Liver (tissue), 9 donors: ENCODE data around the gene IL10. TPM values are rescaled to one million over a fixed set of nuclear protein-coding genes. Genes with fewer than 3 reads are reported as not detected.

Experiments
- DNase-seq: peaks from one replicate; pipeline ENCODE4 v3.0.0-alpha.2; 2017; ENCODE audit warnings: low spot score
- H3K27ac ChIP-seq, 2 donors: one replicate each; pipeline ENCODE4 v1.7.0; 2013; ENCODE audit warnings: inconsistent platforms in 2 of 2, low read length in 2 of 2, control low read depth in 1 of 2, low read depth in 1 of 2, mild to moderate bottlenecking in 1 of 2
- H3K27me3 ChIP-seq, 4 donors: one replicate each; pipeline versions ENCODE4 v1.6.1 to v1.7.0; 2013; ENCODE audit warnings: low read length in 3 of 4, inconsistent platforms in 1 of 4, mild to moderate bottlenecking in 1 of 4, moderate library complexity in 1 of 4; ENCODE audit not compliant: control insufficient read depth in 4 of 4, insufficient read depth in 4 of 4
- H3K36me3 ChIP-seq, 4 donors: one replicate each; pipeline versions ENCODE4 v1.6.1 to v1.7.0; 2013; ENCODE audit warnings: low read length in 3 of 4, mild to moderate bottlenecking in 3 of 4, low read depth in 1 of 4, moderate library complexity in 1 of 4; ENCODE audit not compliant: control insufficient read depth in 4 of 4, insufficient read depth in 3 of 4
- H3K4me1 ChIP-seq, 4 donors: one replicate each; pipeline versions ENCODE4 v1.6.1 to v1.7.0; 2013; ENCODE audit warnings: low read length in 3 of 4, mild to moderate bottlenecking in 3 of 4, moderate library complexity in 1 of 4; ENCODE audit not compliant: control insufficient read depth in 4 of 4, insufficient read depth in 4 of 4
- H3K4me3 ChIP-seq, 3 donors: one replicate each; pipeline versions ENCODE4 v1.6.1 to v1.7.0; 2013; ENCODE audit warnings: low read length in 3 of 3, control low read depth in 1 of 3, low read depth in 1 of 3, mild to moderate bottlenecking in 1 of 3
- H3K9ac ChIP-seq, 2 donors: one replicate each; pipeline ENCODE4 v1.7.0; 2013; ENCODE audit warnings: low read length in 2 of 2, mild to moderate bottlenecking in 2 of 2, moderate library complexity in 2 of 2, control low read depth in 1 of 2, low read depth in 1 of 2
- H3K9me3 ChIP-seq, 4 donors: one replicate each; pipeline versions ENCODE4 v1.6.1 to v1.7.0; 2013; ENCODE audit warnings: low read length in 3 of 4; ENCODE audit not compliant: control insufficient read depth in 4 of 4
- EGR1 ChIP-seq, 2 donors: IDR thresholded peaks; 2 replicates each; pipeline ENCODE4 v1.6.1; 2016 to 2018; ENCODE audit warnings: antibody characterized with exemption in 2 of 2, low read depth in 2 of 2
- FOXA1 ChIP-seq: IDR thresholded peaks from 2 replicates; pipeline ENCODE4 v1.6.1; 2016; ENCODE audit warnings: antibody characterized with exemption
- FOXA2 ChIP-seq: IDR thresholded peaks from 2 replicates; pipeline ENCODE4 v1.6.1; 2016; ENCODE audit warnings: antibody characterized with exemption
- GABPA ChIP-seq, 2 donors: IDR thresholded peaks in 1 of 2; conservative IDR thresholded peaks in 1 of 2; 2 replicates each; pipeline ENCODE4 v1.6.1; 2016; ENCODE audit warnings: antibody characterized with exemption in 2 of 2, mild to moderate bottlenecking in 1 of 2, moderate library complexity in 1 of 2
- HNF4A ChIP-seq, 2 donors: conservative IDR thresholded peaks; 2 replicates each; pipeline ENCODE4 v1.6.1; 2016; ENCODE audit warnings: antibody characterized with exemption in 2 of 2, mild to moderate bottlenecking in 2 of 2
- HNF4G ChIP-seq: IDR thresholded peaks from 2 replicates; pipeline ENCODE4 v1.6.1; 2016; ENCODE audit warnings: antibody characterized with exemption
- JUND ChIP-seq, 2 donors: IDR thresholded peaks; 2 replicates each; pipeline ENCODE4 v1.6.1; 2016; ENCODE audit warnings: antibody characterized with exemption in 2 of 2
- NR2F2 ChIP-seq: IDR thresholded peaks from 2 replicates; pipeline ENCODE4 v1.6.1; 2016; ENCODE audit warnings: antibody characterized with exemption
- RAD21 ChIP-seq, 2 donors: IDR thresholded peaks; 2 replicates each; pipeline ENCODE4 v1.6.1; 2016; ENCODE audit warnings: antibody characterized with exemption in 2 of 2, mild to moderate bottlenecking in 2 of 2
- RXRA ChIP-seq, 2 donors: IDR thresholded peaks; 2 replicates each; pipeline ENCODE4 v1.6.1; 2017 to 2018; ENCODE audit warnings: antibody characterized with exemption in 2 of 2, mild to moderate bottlenecking in 1 of 2
- SP1 ChIP-seq: IDR thresholded peaks from 2 replicates; pipeline ENCODE4 v1.6.1; 2018; ENCODE audit warnings: antibody characterized with exemption, mild to moderate bottlenecking
- TAF1 ChIP-seq: conservative IDR thresholded peaks from 2 replicates; pipeline ENCODE4 v1.6.1; 2016; ENCODE audit warnings: antibody characterized with exemption, mild to moderate bottlenecking
- YY1 ChIP-seq: IDR thresholded peaks from 2 replicates; pipeline ENCODE4 v1.6.1; 2016; ENCODE audit warnings: antibody characterized with exemption, mild to moderate bottlenecking
- WGBS: extraction: QIAGEN DNeasy Blood & Tissue Kit; methylation state at CpG from one replicate; pipeline ENCODE4 v1.1.7; 2013; 5-methylcytosine and 5-hydroxymethylcytosine counted together
- polyA plus RNA-seq, 2 donors: library from polyadenylated mRNA; stranded (reverse) in 1 of 2; unstranded in 1 of 2; fragments of 200-250 nt in 1 of 2; fragments of >200 nt in 1 of 2; fragmentation: Nextera tagmentation in 1 of 2; extraction: Ambion mirVana in 1 of 2; gene quantifications; one replicate each; pipeline versions ENCODE4 v1.2.1 to v1.2.3, GENCODE V29; 2013 to 2015
- total RNA-seq, 2 donors: library from RNA; depleted of rRNA; stranded (reverse); fragments of >200 nt; gene quantifications; one replicate each; pipeline ENCODE4 v1.2.3, GENCODE V29; 2014
- TF ChIP-seq, protein P1 (sequence below): IDR thresholded peaks from 2 replicates; pipeline ENCODE4 v1.6.1; 2016; ENCODE audit warnings: antibody characterized with exemption, mild to moderate bottlenecking
- TF ChIP-seq, protein P2 (sequence below): IDR thresholded peaks from 2 replicates; pipeline ENCODE4 v1.6.1; 2016; ENCODE audit warnings: antibody characterized with exemption
- TF ChIP-seq, protein P3 (sequence below): IDR thresholded peaks from 2 replicates; pipeline ENCODE4 v1.6.1; 2016; ENCODE audit warnings: antibody characterized with exemption
- TF ChIP-seq, protein P4 (sequence below): fragments of 150-350 bp; IDR thresholded peaks from 2 replicates; pipeline ENCODE4 v1.5.1; 2017; ENCODE audit warnings: improper control_type of control experiment, low read depth, low read length; ENCODE audit not compliant: missing input control
- TF ChIP-seq, protein P5 (sequence below): IDR thresholded peaks from 2 replicates; pipeline ENCODE4 v1.6.1; 2016; ENCODE audit warnings: antibody characterized with exemption
- donor health status: healthy.
- donor health status: healthy.
- donor health status: healthy.
- donor health status: healthy.
- donor health status: healthy.

IL10 gene
- total and polyA plus RNA-seq, 4 donors, result 0.23 to 1.4 (median 0.59) TPM

DNA sequence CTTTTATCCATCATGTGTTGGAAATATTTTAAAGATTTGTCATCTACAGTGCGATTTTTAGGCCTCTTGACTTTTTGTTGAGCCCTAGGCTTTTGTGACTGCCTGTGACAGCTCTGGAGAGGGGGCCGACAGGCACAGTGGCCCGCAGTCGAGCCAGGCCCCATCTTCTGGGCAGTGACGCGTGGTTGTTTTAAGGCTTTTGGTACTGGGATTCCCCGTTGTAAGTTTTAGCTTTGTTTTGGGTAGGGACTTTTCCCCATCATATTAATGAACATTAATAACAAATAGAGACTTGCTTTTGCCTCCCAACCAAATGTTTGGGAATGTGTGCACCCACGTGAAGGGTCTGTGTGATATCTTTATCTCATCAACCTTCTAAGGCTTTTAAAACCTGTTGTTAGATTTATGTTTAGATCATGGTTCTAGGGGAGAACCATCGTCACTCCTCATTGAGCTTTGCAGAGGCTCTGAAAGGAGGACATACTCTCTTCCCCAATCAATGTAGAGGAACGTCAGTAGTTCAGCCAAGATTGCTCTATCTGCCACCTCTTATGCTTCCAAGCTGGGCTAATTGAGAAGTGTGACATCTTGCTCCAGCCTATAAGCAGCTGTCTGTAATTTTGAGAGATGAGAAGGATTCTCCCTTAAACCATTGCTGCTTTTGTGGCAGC lies 53.0 kb downstream of the IL10 start:
- Histone ChIP-seq H3K27me3 (no peaks in the 10 kb centered on the region), H3K9me3 (no peaks in the 10 kb centered on the region), H3K4me3 (no peak overlapping the region), H3K27ac (no peak overlapping the region), H3K9ac (no peak overlapping the region), H3K36me3 (no peaks in the 10 kb centered on the region), H3K4me1 (peaks cover 20 to 57% (median 44%) of the 10 kb centered on the region in 4 donors)
- no peak for DNase-seq
- no peak for TF ChIP-seq TAF1
- no peak for TF ChIP-seq HNF4A (conservative IDR thresholded peaks at IDR 0.05)
- TF ChIP-seq, protein P1, sequence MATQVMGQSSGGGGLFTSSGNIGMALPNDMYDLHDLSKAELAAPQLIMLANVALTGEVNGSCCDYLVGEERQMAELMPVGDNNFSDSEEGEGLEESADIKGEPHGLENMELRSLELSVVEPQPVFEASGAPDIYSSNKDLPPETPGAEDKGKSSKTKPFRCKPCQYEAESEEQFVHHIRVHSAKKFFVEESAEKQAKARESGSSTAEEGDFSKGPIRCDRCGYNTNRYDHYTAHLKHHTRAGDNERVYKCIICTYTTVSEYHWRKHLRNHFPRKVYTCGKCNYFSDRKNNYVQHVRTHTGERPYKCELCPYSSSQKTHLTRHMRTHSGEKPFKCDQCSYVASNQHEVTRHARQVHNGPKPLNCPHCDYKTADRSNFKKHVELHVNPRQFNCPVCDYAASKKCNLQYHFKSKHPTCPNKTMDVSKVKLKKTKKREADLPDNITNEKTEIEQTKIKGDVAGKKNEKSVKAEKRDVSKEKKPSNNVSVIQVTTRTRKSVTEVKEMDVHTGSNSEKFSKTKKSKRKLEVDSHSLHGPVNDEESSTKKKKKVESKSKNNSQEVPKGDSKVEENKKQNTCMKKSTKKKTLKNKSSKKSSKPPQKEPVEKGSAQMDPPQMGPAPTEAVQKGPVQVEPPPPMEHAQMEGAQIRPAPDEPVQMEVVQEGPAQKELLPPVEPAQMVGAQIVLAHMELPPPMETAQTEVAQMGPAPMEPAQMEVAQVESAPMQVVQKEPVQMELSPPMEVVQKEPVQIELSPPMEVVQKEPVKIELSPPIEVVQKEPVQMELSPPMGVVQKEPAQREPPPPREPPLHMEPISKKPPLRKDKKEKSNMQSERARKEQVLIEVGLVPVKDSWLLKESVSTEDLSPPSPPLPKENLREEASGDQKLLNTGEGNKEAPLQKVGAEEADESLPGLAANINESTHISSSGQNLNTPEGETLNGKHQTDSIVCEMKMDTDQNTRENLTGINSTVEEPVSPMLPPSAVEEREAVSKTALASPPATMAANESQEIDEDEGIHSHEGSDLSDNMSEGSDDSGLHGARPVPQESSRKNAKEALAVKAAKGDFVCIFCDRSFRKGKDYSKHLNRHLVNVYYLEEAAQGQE, result no peak
- no peak for TF ChIP-seq RXRA (IDR thresholded peaks at IDR 0.05)
- no peak for TF ChIP-seq HNF4G
- TF ChIP-seq GABPA (IDR thresholded peaks at IDR 0.05 in 1 of 2, conservative IDR thresholded peaks at IDR 0.05 in 1 of 2), result no peak
- TF ChIP-seq, protein P2, sequence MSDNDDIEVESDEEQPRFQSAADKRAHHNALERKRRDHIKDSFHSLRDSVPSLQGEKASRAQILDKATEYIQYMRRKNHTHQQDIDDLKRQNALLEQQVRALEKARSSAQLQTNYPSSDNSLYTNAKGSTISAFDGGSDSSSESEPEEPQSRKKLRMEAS, result no peak
- TF ChIP-seq, protein P3, sequence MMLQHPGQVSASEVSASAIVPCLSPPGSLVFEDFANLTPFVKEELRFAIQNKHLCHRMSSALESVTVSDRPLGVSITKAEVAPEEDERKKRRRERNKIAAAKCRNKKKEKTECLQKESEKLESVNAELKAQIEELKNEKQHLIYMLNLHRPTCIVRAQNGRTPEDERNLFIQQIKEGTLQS, result no peak
- TF ChIP-seq NR2F2, result no peak
- no peak for TF ChIP-seq JUND (IDR thresholded peaks at IDR 0.05)
- TF ChIP-seq, protein P4, sequence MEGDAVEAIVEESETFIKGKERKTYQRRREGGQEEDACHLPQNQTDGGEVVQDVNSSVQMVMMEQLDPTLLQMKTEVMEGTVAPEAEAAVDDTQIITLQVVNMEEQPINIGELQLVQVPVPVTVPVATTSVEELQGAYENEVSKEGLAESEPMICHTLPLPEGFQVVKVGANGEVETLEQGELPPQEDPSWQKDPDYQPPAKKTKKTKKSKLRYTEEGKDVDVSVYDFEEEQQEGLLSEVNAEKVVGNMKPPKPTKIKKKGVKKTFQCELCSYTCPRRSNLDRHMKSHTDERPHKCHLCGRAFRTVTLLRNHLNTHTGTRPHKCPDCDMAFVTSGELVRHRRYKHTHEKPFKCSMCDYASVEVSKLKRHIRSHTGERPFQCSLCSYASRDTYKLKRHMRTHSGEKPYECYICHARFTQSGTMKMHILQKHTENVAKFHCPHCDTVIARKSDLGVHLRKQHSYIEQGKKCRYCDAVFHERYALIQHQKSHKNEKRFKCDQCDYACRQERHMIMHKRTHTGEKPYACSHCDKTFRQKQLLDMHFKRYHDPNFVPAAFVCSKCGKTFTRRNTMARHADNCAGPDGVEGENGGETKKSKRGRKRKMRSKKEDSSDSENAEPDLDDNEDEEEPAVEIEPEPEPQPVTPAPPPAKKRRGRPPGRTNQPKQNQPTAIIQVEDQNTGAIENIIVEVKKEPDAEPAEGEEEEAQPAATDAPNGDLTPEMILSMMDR, result no peak
- no peak for TF ChIP-seq FOXA1
- WGBS, result 89% methylated on average over 10 of the region's 10 CpGs

DNA sequence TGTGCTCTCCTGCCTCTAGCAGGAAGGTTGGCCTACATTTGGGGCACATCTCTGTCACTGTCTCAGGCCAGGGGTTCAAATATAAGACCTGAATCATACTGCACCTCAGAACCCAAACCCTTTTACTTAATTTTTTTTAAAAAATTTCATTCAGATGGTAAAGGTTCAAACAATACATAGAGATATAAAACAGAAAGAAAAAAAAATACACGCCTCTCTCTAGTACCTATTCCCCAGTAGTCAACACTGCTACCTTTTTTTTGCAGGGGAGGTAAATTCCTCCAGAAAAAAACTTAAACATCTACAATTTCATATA lies 54.7 kb downstream of the IL10 start:
- H3K9ac ChIP-seq, result no peak overlapping the region
- 86% methylated on average over 1 of the region's 1 CpG for WGBS
- H3K27me3 ChIP-seq, result no peaks in the 10 kb centered on the region
- H3K36me3 ChIP-seq, result no peaks in the 10 kb centered on the region
- no peak overlapping the region for H3K4me3 ChIP-seq
- H3K27ac ChIP-seq, result peak overlapping the region in 1 of 2 donors; percentile 25
- no peaks in the 10 kb centered on the region for H3K9me3 ChIP-seq
- peaks cover 18 to 49% (median 40%) of the 10 kb centered on the region in 4 donors for H3K4me1 ChIP-seq
- DNase-seq, result no peak
- TF ChIP-seq, protein P2, result no peak
- TF ChIP-seq, protein P5, sequence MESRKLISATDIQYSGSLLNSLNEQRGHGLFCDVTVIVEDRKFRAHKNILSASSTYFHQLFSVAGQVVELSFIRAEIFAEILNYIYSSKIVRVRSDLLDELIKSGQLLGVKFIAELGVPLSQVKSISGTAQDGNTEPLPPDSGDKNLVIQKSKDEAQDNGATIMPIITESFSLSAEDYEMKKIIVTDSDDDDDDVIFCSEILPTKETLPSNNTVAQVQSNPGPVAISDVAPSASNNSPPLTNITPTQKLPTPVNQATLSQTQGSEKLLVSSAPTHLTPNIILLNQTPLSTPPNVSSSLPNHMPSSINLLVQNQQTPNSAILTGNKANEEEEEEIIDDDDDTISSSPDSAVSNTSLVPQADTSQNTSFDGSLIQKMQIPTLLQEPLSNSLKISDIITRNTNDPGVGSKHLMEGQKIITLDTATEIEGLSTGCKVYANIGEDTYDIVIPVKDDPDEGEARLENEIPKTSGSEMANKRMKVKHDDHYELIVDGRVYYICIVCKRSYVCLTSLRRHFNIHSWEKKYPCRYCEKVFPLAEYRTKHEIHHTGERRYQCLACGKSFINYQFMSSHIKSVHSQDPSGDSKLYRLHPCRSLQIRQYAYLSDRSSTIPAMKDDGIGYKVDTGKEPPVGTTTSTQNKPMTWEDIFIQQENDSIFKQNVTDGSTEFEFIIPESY, result no peak
- TF ChIP-seq RAD21 (IDR thresholded peaks at IDR 0.05) (no peak), FOXA2 (no peak), EGR1 (IDR thresholded peaks at IDR 0.05; ENCODE audit: low read depth in 2 of 2) (no peak), NR2F2 (no peak), HNF4G (no peak), HNF4A (conservative IDR thresholded peaks at IDR 0.05) (no peak), YY1 (no peak), SP1 (no peak), JUND (IDR thresholded peaks at IDR 0.05) (no peak), RXRA (IDR thresholded peaks at IDR 0.05) (no peak), TAF1 (no peak)
- TF ChIP-seq, protein P3, result no peak
- TF ChIP-seq, protein P1, result no peak
